GM18520 (cell line): ENCODE results near the gene CFAP97D2.
"Not testable (repeated sequence)": the region's sequence is repeated elsewhere in the genome, so short reads cannot be mapped to it uniquely, and the experiment has no call there.

Experiments
- ATAC-seq: cut with Tn5 transposase; IDR thresholded peaks from one replicate; pipeline ENCODE4 v1.9.1; 2021; ENCODE audit not compliant: unreplicated experiment

Gene CFAP97D2

DNA sequence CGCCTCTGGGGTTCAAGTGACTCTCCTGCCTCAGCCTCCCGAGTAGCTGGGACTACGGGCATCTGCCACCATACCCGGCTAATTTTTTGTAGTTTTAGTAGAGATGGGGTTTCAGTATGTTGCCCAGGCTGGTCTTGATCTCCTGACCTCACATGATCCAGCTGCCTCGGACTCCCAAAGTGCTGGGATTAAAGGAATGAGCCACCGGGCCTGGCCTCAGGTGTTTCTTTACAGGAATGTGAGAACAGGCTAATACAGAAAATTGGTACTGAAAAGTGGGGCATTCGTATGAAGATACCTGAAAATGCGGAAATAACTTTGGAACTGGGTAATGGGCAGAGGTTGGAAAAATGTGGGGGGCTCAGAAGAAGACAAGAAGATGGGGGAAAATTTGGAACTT, 52.8 kb downstream of the CFAP97D2 start:
- no peak for ATAC-seq

DNA sequence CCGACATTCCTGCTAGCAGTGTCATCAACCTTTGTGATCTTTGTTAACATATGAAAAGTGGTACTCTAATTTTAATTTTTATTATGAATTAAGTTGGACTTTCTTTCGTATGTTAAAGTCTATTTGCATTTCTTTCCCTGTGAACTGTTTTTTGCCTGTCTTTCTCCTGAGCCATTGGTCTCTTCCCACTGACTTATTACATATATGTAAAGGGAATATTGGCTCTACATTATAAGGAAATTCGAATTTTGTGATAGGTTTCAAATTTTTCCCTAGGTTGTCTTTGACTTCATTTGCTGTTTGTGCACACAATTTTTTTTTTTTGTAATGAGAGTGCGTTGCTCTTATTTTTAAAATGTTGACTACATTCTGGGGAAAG, 55.2 kb downstream of the CFAP97D2 start:
- no peak for ATAC-seq

DNA sequence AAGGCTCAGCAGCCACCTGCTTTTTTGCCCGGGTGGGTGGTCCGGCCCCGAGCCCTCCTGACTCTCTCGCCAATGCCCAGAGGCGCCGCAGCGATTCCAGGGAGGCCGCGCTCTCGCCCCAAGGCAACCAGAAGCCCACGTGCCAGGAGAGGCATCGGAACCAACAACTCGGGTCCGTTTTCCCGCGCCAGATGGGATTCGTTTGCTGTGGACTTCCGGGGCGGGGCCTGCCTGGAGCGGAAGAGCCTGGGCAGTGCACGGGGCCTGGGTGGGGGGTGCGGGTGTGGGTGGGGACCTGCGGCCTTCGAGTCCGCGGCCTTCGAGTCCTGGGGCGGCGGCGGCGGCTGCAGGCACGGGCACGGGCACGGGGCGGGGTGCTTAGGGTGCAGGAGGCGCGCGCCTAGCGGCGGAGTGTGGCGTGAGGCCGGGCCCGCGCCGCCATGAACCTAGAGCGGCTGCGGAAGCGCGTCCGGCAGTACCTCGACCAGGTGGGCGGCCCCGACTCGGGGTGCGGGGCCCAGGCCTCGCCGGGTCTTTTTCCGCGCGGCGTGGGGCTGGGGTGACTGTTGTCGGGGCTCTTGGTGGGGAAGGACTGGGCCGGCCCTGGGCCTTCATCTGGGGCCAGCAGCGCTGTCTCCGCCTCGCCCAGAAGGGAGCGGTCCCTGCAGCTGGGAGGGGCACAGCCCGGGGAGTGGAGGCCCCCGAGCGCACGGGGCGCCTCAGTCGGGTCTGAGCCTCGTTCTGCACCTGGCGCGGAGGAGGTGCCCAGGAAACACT, 55.8 kb downstream of the CFAP97D2 start, which contains the start of gene CDC16:
Gene CDC16, plus strand, starts transcription at position 253 of the 777 bp plus-strand sequence. Its CDS starts 188 bp downstream, at position 441.
- peak; percentile 59 for ATAC-seq

DNA sequence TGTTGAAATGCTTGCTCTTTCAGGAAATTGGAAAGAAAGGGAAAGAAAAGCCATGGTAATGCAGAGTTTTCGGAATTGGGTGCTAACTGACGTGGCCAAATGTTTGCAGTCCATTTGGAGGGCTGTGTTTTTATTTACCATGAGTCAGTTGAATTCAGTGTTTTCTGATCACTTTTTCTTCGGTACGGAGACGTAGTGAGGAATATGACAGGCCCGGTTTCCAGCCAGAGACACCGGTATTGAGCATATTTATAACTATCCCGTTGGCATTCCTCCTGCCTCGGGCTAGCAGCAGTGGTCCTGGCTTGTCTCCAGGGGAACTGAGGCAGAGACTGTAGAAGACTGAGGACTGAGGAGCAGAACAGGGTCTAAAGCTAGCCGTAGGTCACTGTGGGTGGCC, 56.6 kb downstream of the CFAP97D2 start:
- ATAC-seq = no peak

DNA sequence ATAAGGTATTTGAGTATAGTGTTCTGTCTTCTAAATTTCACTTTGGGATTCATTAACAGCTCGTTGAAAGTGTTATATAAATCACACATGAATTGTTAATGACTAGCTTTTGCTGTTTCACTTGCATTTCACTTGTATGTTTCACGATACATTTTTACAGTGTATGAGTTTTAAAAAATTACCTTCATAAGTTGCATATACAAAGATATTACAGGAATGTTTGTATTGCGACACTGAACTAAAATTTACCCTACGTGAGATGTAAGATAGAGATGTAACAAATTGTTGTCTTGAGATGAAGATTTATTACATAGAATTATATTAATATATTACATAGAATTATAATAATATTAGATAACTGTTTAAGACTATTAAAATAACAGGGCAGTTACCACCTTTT, 57.2 kb downstream of the CFAP97D2 start:
- no peak for ATAC-seq

DNA sequence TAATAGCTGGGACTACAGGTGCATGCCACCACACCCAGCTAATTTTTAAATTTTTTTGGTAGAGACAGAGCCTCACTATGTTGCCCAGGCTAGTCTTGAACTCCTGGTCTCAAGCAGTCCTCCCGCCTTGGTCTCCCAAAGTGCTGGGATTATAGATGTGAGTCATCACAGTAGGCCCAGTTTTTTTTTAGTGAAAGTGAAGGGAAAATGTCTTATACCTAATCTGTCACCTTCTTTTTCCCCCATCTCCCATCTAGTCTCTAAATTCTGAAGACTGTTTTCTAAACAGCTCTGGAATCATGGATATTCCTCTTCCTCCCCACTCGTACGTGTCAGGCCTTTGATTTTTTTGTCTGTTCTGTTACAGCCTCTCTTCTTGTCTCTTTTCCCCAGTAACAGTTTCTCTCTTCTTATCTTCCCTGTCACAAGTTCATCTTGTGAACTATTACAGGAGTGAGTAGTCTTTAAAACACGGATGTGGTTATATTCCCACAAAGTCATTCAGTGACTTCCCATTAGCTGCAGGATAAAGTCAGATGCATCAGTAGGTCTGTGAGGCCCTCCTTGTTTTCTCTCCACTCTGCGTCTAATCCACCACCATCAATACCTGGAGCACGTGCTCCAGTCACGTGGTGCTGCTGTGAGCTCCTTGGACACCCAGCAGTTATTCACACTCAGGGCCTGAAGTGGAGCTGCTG, 58.5 kb downstream of the CFAP97D2 start:
- ATAC-seq = no peak

DNA sequence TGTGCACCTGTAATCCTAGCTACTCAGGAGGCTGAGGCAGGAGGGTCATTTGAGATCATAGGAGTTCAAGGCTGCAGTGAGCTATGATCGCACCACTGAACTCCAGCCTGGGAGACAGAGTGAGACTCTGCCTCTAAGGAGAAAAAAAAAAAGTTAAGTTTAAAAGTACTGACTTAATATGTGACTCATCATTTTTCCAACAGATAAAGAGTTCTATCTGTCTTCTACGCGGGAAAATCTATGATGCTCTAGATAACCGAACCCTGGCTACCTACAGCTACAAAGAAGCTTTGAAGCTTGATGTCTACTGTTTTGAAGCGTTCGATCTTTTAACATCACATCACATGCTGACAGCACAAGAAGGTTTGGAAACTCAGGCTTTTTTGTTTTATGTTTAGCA, 62.9 kb downstream of the CFAP97D2 start:
- ATAC-seq = no peak

DNA sequence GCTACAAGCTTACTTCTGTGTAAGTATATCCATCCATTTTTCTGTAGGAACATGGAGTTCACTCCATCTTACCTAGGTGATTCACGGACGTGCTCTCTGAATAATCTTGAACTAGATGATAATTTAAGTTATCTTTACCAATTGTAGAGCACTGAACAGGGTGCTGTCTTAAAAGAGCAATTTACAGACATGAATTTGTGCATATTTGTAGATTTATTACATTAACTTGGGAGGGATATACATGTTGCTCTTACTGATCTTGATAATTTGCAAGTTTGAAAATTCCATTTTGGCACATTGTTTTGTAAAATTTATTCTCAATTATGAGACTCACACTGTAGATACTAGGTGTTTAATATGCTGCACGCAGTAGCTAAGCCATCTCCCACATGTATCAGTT, 64.9 kb downstream of the CFAP97D2 start:
- no peak for ATAC-seq

DNA sequence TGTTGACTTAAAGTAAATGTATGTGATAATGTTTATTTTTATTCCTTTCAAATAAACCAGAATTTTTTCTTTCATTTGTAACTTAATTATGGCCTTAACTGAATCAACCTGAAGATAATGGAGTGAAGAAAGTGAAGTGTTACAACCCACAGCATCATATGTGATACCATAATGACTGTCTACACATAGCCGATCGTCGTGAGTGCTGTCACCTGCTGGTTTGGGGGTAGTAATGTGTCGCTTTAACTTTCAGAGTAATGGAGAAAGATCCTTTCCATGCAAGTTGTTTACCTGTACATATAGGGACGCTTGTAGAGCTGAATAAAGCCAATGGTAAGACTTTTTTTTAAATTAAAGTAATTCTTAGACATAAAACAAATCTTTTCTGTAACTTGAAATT, 65.6 kb downstream of the CFAP97D2 start:
- no peak for ATAC-seq

DNA sequence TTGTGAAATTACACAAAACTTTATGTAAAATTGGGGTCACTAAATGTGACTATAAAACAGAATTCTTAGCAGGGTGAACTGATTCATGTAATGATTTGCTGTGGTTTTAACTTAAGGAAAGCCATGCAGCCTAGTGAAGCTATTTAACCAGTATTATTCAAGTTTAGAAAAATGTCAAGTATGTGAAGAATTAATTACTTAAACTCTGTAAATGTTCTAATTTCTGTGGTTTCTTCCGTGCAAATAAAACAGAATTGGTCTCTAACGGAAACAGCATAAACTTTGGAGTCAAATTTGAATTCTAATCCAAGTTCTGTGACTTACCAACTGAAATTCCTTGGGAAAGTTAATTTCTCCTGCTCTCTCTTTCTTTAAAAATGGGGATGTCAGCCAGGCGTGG, 69.0 kb downstream of the CFAP97D2 start:
- ATAC-seq = no peak

DNA sequence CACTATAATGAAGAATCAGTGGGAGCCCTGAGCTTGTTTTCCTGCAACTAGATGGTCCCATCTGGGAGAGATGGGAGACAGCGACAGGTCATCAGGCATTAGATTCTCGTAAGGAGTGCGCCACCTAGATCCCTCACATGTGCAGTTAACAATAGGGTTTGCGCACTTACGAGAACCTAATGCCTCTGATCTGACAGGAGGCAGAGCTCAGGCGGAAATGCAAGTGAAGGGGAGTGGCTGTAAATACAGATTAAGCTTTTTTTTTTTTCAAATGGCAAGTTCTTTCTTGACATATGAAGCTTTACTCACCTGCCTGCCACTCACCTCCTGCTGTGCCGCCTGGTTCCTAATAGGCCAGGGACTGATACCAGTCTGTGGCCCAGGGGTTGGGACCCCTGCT, 70.0 kb downstream of the CFAP97D2 start:
- ATAC-seq = no peak

DNA sequence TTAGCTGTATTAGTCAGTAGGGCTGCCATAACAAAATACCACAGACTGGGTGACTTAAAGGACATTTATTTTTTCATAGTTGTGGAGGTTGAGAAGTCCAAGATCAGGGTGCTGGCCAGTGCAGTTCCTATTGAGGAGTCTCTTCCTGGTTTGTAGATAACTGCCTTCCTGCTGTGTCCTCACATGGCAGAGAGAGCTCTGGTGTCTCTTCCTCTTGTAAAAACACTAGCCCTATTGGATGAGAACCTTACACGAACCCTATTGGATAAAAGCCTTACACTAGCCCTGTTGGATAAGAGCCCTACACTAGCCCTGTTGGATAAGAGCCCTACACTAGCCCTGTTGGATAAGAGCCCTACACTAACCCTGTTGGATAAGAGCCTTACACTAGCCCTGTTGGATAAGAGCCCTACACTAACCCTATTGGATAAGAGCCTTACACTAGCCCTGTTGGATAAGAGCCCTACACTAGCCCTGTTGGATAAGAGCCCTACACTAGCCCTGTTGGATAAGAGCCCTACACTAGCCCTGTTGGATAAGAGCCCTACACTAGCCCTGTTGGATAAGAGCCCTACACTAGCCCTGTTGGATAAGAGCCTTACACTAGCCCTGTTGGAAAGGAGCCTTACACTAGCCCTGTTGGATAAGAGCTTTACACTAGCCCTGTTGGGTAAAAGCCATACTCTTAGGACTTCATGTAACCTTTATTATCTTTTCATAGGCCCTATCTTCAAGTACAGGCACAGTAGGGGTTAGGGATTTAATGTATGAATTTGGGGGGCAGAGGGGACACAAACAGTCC, 72.8 kb downstream of the CFAP97D2 start:
- ATAC-seq = not testable (repeated sequence)

DNA sequence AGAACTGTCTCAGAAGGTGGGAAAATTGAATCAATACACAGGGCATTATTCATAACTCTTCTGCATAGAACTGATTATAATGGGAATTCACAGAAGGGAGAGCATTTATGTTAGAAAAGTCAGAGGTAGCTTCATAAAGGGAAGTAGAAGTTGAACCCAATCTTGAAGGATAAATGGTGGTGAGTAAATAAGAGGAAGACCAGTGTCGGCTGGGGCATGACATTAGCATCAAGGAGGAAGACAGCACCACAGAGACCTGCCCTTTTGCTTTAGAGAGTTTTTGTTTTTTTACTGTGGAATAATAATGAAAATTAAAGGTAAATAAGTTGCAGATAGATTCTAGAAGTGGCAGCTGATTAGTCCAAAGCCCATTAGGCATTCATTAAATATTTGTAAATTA, 77.5 kb downstream of the CFAP97D2 start:
- no peak for ATAC-seq

DNA sequence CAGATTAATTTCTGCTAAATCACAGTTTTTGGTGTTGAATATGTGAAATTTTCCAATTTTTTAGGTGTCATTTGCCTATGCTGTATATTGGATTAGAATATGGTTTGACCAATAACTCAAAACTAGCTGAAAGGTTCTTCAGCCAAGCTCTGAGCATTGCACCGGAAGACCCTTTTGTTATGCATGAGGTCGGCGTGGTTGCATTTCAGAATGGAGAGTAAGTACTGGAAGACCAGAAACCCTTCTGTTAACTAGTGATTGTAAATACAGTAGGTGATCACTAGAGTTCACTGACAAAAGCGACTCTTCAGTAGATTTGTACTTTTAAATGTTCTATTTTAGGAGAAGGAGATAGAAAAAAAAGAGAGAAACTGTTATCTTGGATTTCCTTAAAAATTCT, 78.0 kb downstream of the CFAP97D2 start:
- ATAC-seq = no peak

DNA sequence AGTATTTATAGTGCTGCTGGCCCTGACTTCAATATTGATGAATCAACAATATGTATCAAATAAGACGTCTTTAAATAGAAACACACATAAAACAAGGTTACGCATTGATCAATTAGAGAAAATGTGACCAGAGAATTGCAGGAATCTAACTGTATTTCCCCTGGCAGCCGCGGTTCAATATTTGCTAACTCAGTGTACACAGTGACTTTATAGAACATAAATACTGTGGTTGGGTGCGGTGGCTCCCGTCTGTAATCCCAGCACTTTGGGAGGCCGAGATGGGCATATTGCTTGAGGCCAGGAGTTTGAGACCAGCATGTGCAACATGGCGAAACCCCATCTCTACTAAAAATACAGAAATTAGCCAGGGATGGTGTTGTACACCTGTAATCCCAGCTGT, 79.5 kb downstream of the CFAP97D2 start:
- no peak for ATAC-seq

DNA sequence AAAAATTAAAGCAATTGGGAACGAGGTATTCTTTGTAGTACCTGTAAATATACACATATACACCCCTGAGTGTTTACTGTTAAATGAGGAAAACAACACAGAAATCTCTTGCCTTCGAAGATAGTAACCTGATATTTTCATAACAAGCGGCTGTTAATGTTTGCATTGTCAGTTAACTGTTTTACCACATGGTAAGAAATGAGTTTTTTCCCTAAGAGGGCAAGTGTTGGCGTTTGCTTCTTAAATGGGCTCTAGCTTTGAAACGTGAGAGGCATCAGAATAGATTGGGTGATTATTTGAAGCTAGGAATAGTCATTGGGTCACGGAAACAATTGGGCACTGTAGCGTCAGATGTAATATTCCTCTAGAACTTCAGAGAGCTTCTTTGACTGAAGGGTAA, 80.3 kb downstream of the CFAP97D2 start:
- ATAC-seq = no peak

DNA sequence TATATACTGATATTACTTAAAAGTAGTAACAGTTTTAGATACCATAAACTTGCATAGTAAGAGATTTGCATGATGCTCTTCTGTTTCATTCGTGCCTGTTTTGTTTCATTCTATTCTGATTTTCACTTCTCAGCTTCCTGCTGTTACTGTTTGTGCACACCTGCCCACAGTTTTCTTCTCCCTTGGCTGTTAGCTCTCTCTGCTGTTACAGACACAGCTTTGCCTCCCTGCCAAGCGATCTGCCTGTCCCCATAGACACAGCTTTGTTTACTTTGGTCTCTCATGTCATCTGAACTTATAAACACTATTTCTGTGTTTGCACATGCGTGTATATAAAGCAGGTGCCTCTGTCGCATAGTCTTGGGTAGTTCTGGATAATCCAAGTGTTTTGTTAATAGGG, 80.9 kb downstream of the CFAP97D2 start:
- no peak for ATAC-seq

DNA sequence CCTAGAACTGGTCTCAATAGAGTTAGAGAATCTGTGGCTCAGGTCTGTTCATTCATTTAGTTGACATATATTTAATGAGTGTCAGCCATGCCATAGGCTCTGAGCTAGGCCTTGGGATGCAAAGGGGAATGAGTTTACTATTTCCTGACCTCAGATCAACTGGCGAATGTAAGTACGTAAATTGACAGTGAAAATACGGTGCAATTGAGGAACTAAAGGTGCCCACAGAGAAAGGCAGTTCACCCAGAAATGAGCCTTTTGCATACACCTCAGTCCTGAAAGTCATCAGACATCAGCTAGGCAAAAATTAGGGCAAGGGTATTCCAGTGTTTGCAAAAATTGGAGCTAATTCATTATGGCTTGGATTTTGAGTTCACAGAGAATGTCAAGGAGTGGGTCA, 81.8 kb downstream of the CFAP97D2 start:
- no peak for ATAC-seq

DNA sequence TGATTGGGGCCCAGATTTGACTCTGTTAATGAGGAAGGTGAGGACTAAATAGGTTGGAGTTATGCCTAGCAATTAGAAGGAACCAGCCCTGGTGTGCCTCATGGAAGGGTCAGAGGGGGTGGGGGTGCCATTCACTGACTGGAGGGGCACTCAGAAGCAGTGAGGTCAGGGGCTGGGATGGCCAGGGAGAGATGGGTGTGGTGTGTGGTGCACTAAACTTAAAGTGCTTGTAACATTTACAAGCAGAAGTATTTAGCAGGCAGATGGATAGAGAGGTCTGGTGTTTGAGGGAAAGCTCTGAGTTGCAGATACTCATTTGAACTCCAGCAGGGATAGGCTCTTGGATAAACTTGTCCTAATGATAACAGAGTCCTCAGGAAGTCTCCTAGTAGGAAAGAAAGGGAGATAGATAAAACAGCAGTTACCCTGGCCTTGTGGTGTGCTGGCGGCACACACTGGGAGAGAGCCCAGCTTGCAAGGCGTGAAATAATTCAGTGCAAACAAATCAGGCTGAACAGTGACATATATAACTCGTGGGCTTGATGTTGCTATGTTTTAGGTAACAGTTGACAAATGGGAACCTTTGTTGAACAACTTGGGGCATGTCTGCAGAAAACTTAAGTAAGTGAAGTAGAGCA, 82.4 kb downstream of the CFAP97D2 start:
- no peak for ATAC-seq

DNA sequence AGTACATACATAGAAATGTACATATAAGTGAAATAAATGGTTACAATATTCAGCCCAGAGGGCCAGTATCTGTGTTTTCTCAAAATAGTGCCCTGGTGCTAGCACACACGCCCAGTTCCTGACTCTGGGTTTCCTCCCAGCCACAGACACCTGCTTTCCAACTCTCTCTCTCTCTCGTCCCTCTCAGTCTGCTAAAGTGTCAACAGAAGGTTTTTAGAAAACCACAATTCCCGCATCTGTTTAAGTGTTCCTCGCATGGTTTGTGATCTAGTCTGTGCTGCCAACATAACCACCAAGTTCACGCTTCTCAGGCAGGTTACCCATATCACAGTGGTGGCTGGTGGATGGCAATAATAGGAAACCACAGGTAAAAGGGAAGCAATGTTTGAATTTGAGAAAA, 84.5 kb downstream of the CFAP97D2 start:
- ATAC-seq = peak; percentile 28

DNA sequence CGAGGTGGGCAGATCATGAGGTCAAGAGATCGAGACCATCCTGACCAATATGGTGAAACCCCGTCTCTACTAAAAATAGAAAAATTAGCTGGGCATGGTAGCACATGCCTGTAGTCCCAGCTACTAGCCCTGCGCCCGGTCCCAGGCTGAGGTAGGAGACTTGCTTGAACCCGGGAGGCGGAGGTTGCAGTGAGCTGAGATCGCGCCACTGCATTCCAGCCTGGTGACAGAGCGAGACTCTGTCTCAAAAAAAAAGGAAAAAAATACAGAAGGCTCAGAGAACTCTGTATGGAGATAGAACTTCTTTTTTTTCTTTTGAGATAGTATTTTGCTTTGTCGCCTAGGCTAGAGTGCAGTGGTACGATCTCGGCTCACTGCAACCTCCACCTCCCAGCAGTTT, 85.3 kb downstream of the CFAP97D2 start:
- not testable (repeated sequence) for ATAC-seq
